Heart right ventricle (tissue), 16 donors: ENCODE results near the gene MVB12B. TPM values are rescaled to one million over a fixed set of nuclear protein-coding genes. Genes with fewer than 3 reads are reported as not detected.

Experiments used
- ATAC-seq, 8 donors: fragments of 200-7000 bp; cut with Tn5 transposase; one replicate each; pipeline ENCODE4 v1.9.1; 2020; ENCODE audit warnings: mild to moderate bottlenecking in 8 of 8, moderate library complexity in 8 of 8, moderate number of reproducible peaks in 1 of 8
- DNase-seq, 2 donors: peaks; one replicate each; pipeline ENCODE4 v3.0.0-alpha.2; 2020
- H3K27ac ChIP-seq, 10 donors: fragments of 200-600 bp; sonication (generic) in 2 of 10; one replicate each; pipeline versions ENCODE4 v1.5.0 to v1.8.0; 2020 to 2022; ENCODE audit warnings: mild to moderate bottlenecking in 3 of 10
- H3K27me3 ChIP-seq, 7 donors: fragments of 200-600 bp; one replicate each; pipeline ENCODE4 v1.8.0; 2021 to 2022; ENCODE audit warnings: mild to moderate bottlenecking in 2 of 7
- H3K36me3 ChIP-seq, 9 donors: fragments of 200-600 bp; sonication (generic) in 1 of 9; one replicate each; pipeline versions ENCODE4 v1.5.0 to v1.8.0; 2020 to 2022; ENCODE audit warnings: mild to moderate bottlenecking in 2 of 9
- H3K4me1 ChIP-seq, 9 donors: fragments of 200-600 bp; sonication (generic) in 1 of 9; one replicate each; pipeline versions ENCODE4 v1.5.0 to v1.8.0; 2020 to 2022; ENCODE audit warnings: mild to moderate bottlenecking in 4 of 9
- H3K4me3 ChIP-seq, 10 donors: fragments of 200-600 bp; sonication (generic) in 2 of 10; one replicate each; pipeline versions ENCODE4 v1.5.0 to v1.8.0; 2020 to 2022; ENCODE audit warnings: mild to moderate bottlenecking in 7 of 10, moderate library complexity in 2 of 10
- H3K9me3 ChIP-seq, 11 donors: fragments of 200-600 bp in 10 of 11; sonication (generic) in 2 of 11; one replicate each; pipeline versions ENCODE4 v1.5.0 to v1.8.0; 2013 to 2022; ENCODE audit warnings: mild to moderate bottlenecking in 2 of 11, control low read depth in 1 of 11, moderate library complexity in 1 of 11
- CTCF ChIP-seq, 9 donors: fragments of 200-600 bp; sonication (generic) in 2 of 9; IDR thresholded peaks; one replicate each; pipeline versions ENCODE4 v1.5.0 to v1.8.0; 2021 to 2022; ENCODE audit warnings: antibody characterized with exemption in 9 of 9, mild to moderate bottlenecking in 5 of 9, moderate library complexity in 1 of 9
- WGBS, 2 donors: extraction: QIAGEN DNeasy Blood & Tissue Kit; methylation state at CpG; one replicate each; pipeline ENCODE4 v1.1.7; 2013; ENCODE audit warnings: inconsistent platforms in 1 of 2; 5-methylcytosine and 5-hydroxymethylcytosine counted together
- intact Hi-C, 10 donors: fragments of 100-400 bp; cut with DNase I; formaldehyde crosslinking; loops; one replicate each; pipeline versions ENCODE4 v1.11.1 to v1.14.2; 2022
- polyA plus RNA-seq, 2 donors: library from polyadenylated mRNA; stranded (reverse); fragments of 200-250 nt; gene quantifications; one replicate each; pipeline ENCODE4 v1.2.3, GENCODE V29; 2013
- total RNA-seq, 10 donors: library from RNA; stranded (reverse); fragmentation: NEBNext Ultra II Directional in 3 of 10; extraction: Animal tissue kit (Norgen Biotek cat#: 25700) in 3 of 10; gene quantifications; one replicate each; pipeline versions ENCODE4 v1.2.1 to v1.2.4, GENCODE V29; 2021 to 2023
- donor health status: Arrhythmogenic right ventricular cardiomyopathy.
- donor health status: ischemic (EF 13 %, LVEDD 7.1; RV severe dilation, severe dysfunction).
- donor health status: healthy with polysubstance abuse.
- donor health status: DM: no; HTN: yes; CAD: no.
- donor health status: DM: no; HTN: no; CAD: no.
- donor health status: ischemic (EF 25% LVEDD 6.9; RV normal size, moderate dysfunction).
- donor health status: ischemic (EF 25% LVEDD 5.7; RV mildly dilated, moderate dysfunction).
- donor health status: healthy.
- donor health status: DM: yes; HTN: yes; CAD: no.
- donor health status: Ischemic cardiomyopathy.
- donor health status: ischemic (EF 35%, LVEDD 5.7; RV mildly dilated, moderate dysfunction).
- donor health status: nonischemic (EF 11% LVEDD 7.7; RV severe dilation, severe dysfunction).
- donor health status: DM: yes; HTN: yes; CAD: no.
- donor health status: PGD.
- donor health status: ischemic (EF 29% LVEDD 5.4; RV normal size, mild dysfunction).
- donor health status: nonischemic (EF 23%, LVEDD 6.1; RV moderate dilation, normal function).

Gene MVB12B
- total and polyA plus RNA-seq, 12 donors: 2.8 to 16.5 (median 10.6) TPM

- TF ChIP-seq CTCF (IDR thresholded peaks at IDR 0.05): no peak
- WGBS, 2 donors: 75 to 79% methylated on average over 19 of the region's 19 CpGs
- DNase-seq (no peak), ATAC-seq (peak in 1 of 8 donors; percentile 31)
- H3K4me1 ChIP-seq: peaks cover 0 to 16% (median 0%) of the 10 kb centered on the region in 9 donors
- peaks cover 0 to 11% (median 0%) of the 10 kb centered on the region in 9 donors for H3K36me3 ChIP-seq
- intact Hi-C loops: loop anchor here in 9 of 10 donors (2.0 to 10.0 kb wide), 9 partner anchors 78 to 1085 kb away; no protein-coding TSS in a partner anchor
- no peak overlapping the region for H3K4me3 ChIP-seq
- no peaks in the 10 kb centered on the region for H3K9me3 ChIP-seq
- no peak overlapping the region for H3K27ac ChIP-seq
- H3K27me3 ChIP-seq: no peaks in the 10 kb centered on the region
Measured at GRCh38 chr9:126490214-126490631, 163.6 kb downstream of the MVB12B start.

GRCh38 chr9:126490871-126491567 is 164.4 kb downstream of the MVB12B start:
- ATAC-seq: peak in 5 of 8 donors; percentile 57 to 69 (median 59)

GRCh38 chr9:126491568-126491879 is 164.9 kb downstream of the MVB12B start:
- TF ChIP-seq CTCF (IDR thresholded peaks at IDR 0.05): peak in 3 of 9 donors; percentile 2 to 21 (median 20)
- 68 to 69% methylated on average over 3 of the region's 3 CpGs for WGBS, 2 donors
- ATAC-seq (no peak), DNase-seq (no peak)
- intact Hi-C loops: loop anchor here in 9 of 10 donors (2.0 to 10.0 kb wide), 9 partner anchors 79 to 1087 kb away; no protein-coding TSS in a partner anchor
- no peak overlapping the region for H3K4me3 ChIP-seq
- H3K4me1 ChIP-seq: peaks cover 0 to 16% (median 0%) of the 10 kb centered on the region in 9 donors
- no peak overlapping the region for H3K27ac ChIP-seq
- H3K9me3 ChIP-seq: no peaks in the 10 kb centered on the region
- no peaks in the 10 kb centered on the region for H3K27me3 ChIP-seq
- H3K36me3 ChIP-seq: peaks cover 0 to 6% (median 0%) of the 10 kb centered on the region in 9 donors

More at GRCh38 chr9:126490871-126491567, 164.4 kb downstream of the MVB12B start:
- no peaks in the 10 kb centered on the region for H3K9me3 ChIP-seq
- TF ChIP-seq CTCF (IDR thresholded peaks at IDR 0.05): peak; percentile 83 to 97 (median 90)
- peaks cover 0 to 7% (median 0%) of the 10 kb centered on the region in 9 donors for H3K36me3 ChIP-seq
- no peaks in the 10 kb centered on the region for H3K27me3 ChIP-seq
- DNase-seq: peak in 1 of 2 donors; percentile 55
- no peak overlapping the region for H3K4me3 ChIP-seq
- peaks cover 0 to 16% (median 0%) of the 10 kb centered on the region in 9 donors for H3K4me1 ChIP-seq
- no peak overlapping the region for H3K27ac ChIP-seq
- intact Hi-C loops: loop anchor here in 9 of 10 donors (2.0 to 10.0 kb wide), 9 partner anchors 79 to 1086 kb away; no protein-coding TSS in a partner anchor
- 59 to 60% methylated on average over 20 of the region's 20 CpGs for WGBS, 2 donors

GRCh38 chr9:126491949-126492348 is 165.3 kb downstream of the MVB12B start:
- ATAC-seq: no peak
- DNase-seq: no peak

More at GRCh38 chr9:126491949-126492348, 165.3 kb downstream of the MVB12B start:
- H3K4me3 ChIP-seq: no peak overlapping the region
- no peak for TF ChIP-seq CTCF (IDR thresholded peaks at IDR 0.05)
- peaks cover 0 to 16% (median 0%) of the 10 kb centered on the region in 9 donors for H3K4me1 ChIP-seq
- H3K36me3 ChIP-seq: peaks cover 0 to 6% (median 0%) of the 10 kb centered on the region in 9 donors
- no peaks in the 10 kb centered on the region for H3K9me3 ChIP-seq
- H3K27ac ChIP-seq: no peak overlapping the region
- no peaks in the 10 kb centered on the region for H3K27me3 ChIP-seq
- intact Hi-C loops: loop anchor here in 9 of 10 donors (2.0 to 10.0 kb wide), 9 partner anchors 80 to 1087 kb away; no protein-coding TSS in a partner anchor
- WGBS, 2 donors: 86 to 95% methylated on average over 10 of the region's 10 CpGs
